ENCODE data around the gene COL4A2. TPM values are rescaled to one million over a fixed set of nuclear protein-coding genes. Genes with fewer than 3 reads are reported as not detected.

Gene COL4A2
- total and polyA plus RNA-seq, 12 donors, result 70.9 to 1,589 (median 171) TPM

DNA sequence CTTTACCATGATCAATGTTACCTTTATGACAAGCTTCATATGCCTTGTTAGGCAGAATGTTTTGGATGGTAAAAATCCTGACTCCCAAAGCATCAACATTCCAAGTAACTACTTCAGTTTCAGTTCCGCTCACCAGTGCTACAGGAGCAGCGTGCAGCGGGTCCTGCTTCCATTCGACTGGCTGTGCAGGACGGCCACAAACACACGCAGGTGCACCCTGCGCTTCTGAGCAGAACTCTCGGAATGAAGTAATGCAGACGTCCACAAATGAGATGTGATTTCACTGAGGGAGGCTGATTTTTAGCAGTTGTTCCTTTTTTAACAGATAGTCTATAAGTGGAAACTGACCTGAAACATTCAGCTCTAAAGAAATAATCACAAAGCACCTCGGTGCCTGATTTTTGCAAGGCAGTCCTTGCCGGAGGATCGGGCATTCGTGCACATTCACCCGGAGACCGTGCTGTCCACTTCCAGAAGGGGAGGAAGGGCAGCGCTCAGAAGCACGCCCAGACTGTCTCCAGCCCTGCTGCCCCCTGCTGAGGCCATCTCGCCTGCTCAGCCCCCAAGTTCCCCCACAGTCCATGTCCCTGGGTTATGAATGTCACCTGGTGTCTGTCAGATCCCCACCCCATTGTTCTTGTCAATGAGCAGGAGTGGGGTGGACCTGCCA lies 168.6 kb downstream of the COL4A2 start:
- Histone ChIP-seq H3K36me3 (replicated peaks in 1 of 2) (peaks cover 0 to 17% of the 10 kb centered on the region in 2 donors), H3K27me3 (no peaks in the 10 kb centered on the region), H3K4me3 (no peak overlapping the region), H3K27ac (no peak overlapping the region), H3K9me3 (replicated peaks in 1 of 3) (no peaks in the 10 kb centered on the region), H3K4me1 (replicated peaks in 1 of 2) (peaks cover 0 to 4% of the 10 kb centered on the region in 2 donors)
- DNase-seq, result no peak
- TF ChIP-seq CTCF (IDR thresholded peaks at IDR 0.05) (no peak), POLR2A (IDR thresholded peaks at IDR 0.05) (no peak)
- WGBS, 4 donors, result 82 to 93% (median 90%) methylated on average over 17 to 18 of the region's 18 CpGs
- intact Hi-C loops (cut with DNase I), result no loop called here

- Histone ChIP-seq H3K4me3 (no peak overlapping the region), H3K27me3 (no peaks in the 10 kb centered on the region), H3K4me1 (replicated peaks in 1 of 2) (no peaks in the 10 kb centered on the region), H3K36me3 (replicated peaks in 1 of 2) (peaks cover 0 to 17% of the 10 kb centered on the region in 2 donors), H3K9me3 (replicated peaks in 1 of 3) (no peaks in the 10 kb centered on the region), H3K27ac (no peak overlapping the region)
- TF ChIP-seq POLR2A (IDR thresholded peaks at IDR 0.05), result no peak
- no peak for TF ChIP-seq CTCF (IDR thresholded peaks at IDR 0.05)
- WGBS, 4 donors, result 86 to 94% (median 87%) methylated on average over 11 to 12 of the region's 12 CpGs
- intact Hi-C loops (cut with DNase I), result no loop called here
- no peak for DNase-seq
These were observed 169.1 kb downstream of the COL4A2 start for GRCh38 chr13:110476220-110476617.

DNA sequence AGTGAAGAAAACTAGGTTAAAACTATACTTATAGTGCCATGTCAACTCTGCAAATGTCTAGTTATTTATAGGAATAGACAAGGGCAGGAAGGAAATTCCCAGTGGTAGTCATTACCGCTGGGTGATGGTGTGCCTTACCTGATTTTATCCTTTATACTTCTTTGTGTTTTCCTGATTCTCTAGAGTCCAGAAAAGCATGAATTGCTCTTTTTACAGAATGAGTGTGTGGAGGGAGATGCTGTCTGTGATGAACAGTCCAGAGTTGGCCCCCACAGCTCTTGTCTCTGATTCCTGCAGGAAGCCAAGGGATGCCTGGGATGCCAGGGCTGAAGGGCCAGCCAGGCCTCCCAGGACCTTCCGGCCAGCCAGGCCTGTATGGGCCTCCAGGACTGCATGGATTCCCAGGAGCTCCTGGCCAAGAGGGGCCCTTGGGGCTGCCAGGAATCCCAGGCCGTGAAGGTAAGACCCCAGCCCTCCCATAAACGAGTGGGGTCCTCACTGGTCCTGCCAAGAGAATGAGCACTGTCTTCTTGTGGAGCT lies 170.7 kb downstream of the COL4A2 start:
- Histone ChIP-seq H3K27me3 (no peaks in the 10 kb centered on the region), H3K27ac (no peak overlapping the region), H3K4me1 (replicated peaks in 1 of 2) (no peaks in the 10 kb centered on the region), H3K36me3 (replicated peaks in 1 of 2) (peaks cover 0 to 22% of the 10 kb centered on the region in 2 donors), H3K4me3 (no peak overlapping the region), H3K9me3 (replicated peaks in 1 of 3) (no peaks in the 10 kb centered on the region)
- no peak for DNase-seq
- intact Hi-C loops (cut with DNase I), result no loop called here
- TF ChIP-seq POLR2A (IDR thresholded peaks at IDR 0.05) (no peak), CTCF (IDR thresholded peaks at IDR 0.05) (no peak)
- 60 to 81% (median 78%) methylated on average over 4 of the region's 4 CpGs for WGBS, 4 donors

GRCh38 chr13:110478405-110479214 lies 171.5 kb downstream of the COL4A2 start:
- no peak overlapping the region for H3K27ac ChIP-seq
- DNase-seq, result no peak
- no peaks in the 10 kb centered on the region for H3K4me1 ChIP-seq (replicated peaks in 1 of 2)
- intact Hi-C loops (cut with DNase I), result no loop called here
- peaks cover 0 to 22% of the 10 kb centered on the region in 2 donors for H3K36me3 ChIP-seq (replicated peaks in 1 of 2)
- no peak for TF ChIP-seq POLR2A (IDR thresholded peaks at IDR 0.05)
- WGBS, 4 donors, result 86 to 97% (median 92%) methylated on average over 16 of the region's 16 CpGs
- no peaks in the 10 kb centered on the region for H3K27me3 ChIP-seq
- H3K4me3 ChIP-seq, result no peak overlapping the region
- no peaks in the 10 kb centered on the region for H3K9me3 ChIP-seq (replicated peaks in 1 of 3)
